Measurements from ENCODE around the gene MYO16.
"Not testable (repeated sequence)": the region's sequence is repeated elsewhere in the genome, so short reads cannot be mapped to it uniquely, and the experiment has no call there.

The MYO16 gene

GRCh38 chr13:109208522-109208921 lies 579.1 kb downstream of the MYO16 start:
- DNase-seq, result no peak

DNA sequence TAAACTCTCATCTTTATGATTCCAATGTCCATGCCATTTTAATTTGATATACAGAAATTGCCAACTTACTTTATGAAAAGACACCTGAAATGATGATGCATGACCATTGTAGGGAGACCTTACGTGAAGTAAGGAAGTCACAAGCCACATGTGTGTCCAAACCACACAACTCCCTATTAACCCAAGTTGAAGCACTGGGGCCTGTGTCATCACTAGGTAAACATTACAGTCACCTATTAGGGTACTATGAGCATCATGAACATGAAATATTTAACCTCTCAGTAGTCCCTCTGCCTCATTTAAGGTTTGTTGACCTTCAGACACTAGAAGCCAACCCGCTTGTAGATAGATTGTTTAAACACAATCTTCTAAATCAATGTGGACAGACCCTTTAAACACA lies 580.1 kb downstream of the MYO16 start:
- DNase-seq, result no peak

DNA sequence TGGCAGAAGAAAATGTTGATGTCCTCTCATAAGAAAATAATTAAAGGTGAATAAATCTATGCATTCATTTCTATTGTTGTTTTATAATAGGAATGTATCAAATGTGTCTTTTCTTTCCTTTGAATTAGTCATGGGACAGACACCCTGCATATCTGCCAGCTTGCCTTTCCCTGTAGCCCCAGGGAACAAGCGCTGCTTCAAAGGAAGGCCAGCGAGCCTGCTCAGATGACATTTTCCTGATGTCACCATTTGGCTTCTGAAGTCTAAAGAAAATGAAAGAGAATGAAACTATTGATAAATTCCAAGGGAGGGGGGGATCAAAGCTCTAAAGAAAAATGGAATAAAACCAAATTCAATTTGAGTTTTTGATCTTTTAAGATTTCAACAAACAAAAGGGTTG lies 582.2 kb downstream of the MYO16 start:
- no peak for DNase-seq

- no peak for DNase-seq
Observed at GRCh38 chr13:109212650-109213049, 583.2 kb downstream of the MYO16 start.

DNA sequence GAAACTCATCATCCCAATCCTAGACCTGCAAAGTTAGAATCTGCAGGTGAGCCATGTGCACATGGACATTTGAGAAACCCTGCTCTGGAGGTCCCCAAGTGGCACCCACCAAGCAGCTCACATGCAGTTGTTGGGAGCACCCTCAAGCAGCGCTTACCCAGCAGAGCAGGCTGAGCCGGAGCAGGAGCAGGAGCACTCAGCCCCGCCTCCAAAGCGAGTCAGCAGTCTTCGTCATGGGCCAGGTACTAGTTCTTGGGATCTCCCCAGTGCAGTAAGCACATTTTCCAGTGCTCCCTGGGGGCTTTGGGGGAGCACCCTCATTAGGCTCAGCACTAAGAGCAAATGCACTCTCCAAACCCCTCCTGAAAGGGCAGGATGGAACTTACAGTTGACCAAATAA lies 584.3 kb downstream of the MYO16 start:
- no peak for DNase-seq

DNA sequence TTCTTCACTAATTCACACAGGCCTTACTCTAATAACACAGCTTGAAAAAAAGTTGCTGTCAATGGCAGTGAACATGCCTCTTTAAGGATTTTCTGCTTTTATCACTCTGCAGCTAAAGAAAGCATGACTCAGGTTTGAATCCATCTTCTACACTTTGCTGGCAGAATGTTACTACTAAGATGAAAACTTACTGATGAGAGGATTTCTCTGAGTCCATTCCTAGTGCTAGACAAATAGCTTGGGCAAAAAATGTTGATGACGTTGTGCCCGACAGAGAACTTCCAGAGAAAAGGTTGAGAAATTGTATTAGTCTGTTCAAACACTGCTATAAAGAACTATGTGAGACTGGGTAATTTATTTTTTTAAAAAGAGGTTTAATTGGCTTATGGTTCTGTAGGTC lies 585.0 kb downstream of the MYO16 start:
- no peak for DNase-seq

- DNase-seq, result no peak
Observed at GRCh38 chr13:109215377-109215776, 586.0 kb downstream of the MYO16 start.

GRCh38 chr13:109217510-109217909 lies 588.1 kb downstream of the MYO16 start:
- not testable (repeated sequence) for DNase-seq

DNA sequence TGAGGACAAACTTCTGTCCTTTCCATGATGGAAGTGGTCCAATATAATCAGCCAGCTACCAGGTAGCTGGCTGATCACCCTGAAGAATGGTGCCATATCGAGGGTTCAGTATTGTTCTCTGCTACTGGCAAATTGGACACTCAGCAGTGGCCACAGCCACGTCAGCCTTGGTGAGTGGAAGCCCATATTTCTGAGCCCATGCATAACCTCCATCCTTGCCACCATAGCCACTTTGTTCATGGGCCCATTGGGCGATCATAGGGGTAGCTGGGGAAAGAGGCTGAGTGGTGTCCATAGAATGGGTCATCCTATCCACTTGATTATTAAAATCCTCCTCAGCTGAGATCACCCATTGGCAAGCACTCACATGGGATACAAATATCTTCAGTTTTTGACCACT lies 591.2 kb downstream of the MYO16 start:
- DNase-seq, result no peak

- no peak for DNase-seq
Observed at GRCh38 chr13:109224033-109224432, 594.6 kb downstream of the MYO16 start.

GRCh38 chr13:109226631-109227030 lies 597.2 kb downstream of the MYO16 start:
- DNase-seq, result no peak

GRCh38 chr13:109227344-109227940 lies 598.0 kb downstream of the MYO16 start:
- no peak for DNase-seq

DNA sequence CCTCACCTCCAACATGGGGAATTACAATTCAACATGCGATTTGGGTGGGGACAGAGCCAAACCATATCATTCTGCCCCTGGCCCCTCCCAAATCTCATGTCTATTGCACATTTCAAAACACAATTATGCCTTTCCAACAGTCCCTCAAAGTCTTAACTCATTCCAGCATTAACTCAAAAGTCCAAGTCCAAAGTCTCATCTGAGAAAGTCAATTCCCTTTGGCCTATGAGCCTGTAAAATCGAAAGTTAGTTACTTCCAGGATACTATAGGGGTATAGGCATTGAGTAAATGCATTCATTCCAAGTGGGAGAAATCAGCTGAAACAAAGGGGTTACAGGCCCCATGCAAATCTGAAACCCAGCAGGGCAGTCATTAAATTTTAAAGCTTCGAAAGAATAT lies 598.8 kb downstream of the MYO16 start:
- DNase-seq, result no peak

DNA sequence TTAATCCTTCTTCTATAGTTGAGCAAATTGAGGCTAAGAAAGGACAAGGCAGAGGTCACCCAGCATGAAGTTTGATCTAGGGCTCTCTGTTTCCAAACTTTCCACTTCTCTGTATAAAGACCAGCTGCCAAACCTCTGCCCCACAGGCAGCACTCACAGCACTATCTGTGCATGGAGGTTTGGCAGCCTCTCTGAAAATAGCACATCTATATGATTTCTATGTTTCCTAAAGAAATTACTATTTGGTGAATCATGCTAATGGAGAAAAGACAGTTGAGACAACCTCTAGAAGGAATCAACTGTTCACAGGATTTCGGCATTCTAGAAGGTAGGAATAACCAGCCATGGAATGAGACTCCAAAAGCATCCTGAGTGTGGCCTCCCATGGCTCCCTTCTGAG lies 602.5 kb downstream of the MYO16 start:
- no peak for DNase-seq

DNA sequence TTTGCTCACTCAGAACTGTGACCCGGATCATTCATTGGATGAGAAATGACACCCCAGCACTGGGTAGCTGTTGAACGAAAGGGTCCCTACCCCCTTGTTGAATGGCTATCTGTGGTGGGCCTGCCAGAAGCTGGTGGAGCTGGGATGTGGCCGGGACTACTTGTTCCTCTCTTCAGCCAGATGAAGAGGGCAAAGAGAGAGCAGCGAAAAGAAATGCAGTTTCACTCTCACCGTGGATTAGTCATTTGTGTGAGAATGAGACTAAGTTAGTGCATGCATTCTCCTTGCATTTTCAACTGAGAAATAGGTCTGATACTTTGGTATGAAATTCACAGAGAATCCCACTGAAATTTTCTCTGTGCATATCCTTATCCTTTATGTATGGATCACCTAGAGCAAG lies 603.9 kb downstream of the MYO16 start:
- DNase-seq, result no peak

DNA sequence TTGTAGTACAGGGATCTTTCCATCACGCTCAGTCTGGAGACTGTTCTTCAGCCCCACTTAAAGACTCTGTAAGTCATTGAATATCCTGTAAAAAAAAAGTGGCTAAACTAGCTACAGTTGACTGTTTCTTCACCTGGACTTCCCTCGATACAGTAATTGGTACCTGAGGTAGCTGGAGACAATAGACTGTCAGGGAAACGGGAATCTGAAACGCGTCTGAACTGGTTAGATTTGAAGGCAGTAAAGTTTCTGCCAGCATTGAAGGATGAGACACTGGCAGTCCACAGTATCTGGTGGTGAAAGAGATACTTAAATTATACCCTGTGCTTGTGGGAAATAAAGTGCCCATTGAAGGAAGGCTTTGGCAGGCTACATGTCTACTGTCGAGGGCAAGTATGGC lies 606.5 kb downstream of the MYO16 start:
- no peak for DNase-seq

DNA sequence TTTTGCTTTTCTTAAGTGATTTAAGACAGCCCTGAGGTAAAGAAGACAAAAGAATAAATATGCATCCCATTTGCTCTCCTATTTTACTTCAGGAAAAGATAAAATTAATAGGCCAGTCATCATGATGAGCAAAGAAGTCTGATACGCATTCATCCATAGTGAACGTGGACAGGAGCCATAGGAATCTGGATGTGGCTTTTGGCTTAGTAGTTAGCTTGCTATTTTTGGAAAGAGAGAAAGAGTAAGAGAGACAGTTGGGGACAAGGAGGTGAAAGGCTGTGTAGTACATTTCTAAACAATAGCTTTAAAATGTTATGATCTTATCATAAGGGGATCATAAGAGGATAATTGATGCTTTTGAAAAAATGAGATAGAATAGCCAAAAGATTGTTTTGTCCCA lies 611.7 kb downstream of the MYO16 start:
- no peak for DNase-seq

GRCh38 chr13:109243311-109243951 lies 614.0 kb downstream of the MYO16 start:
- DNase-seq, result no peak

GRCh38 chr13:109244566-109244965 lies 615.2 kb downstream of the MYO16 start:
- no peak for DNase-seq

GRCh38 chr13:109246001-109246400 lies 616.6 kb downstream of the MYO16 start:
- no peak for DNase-seq

DNA sequence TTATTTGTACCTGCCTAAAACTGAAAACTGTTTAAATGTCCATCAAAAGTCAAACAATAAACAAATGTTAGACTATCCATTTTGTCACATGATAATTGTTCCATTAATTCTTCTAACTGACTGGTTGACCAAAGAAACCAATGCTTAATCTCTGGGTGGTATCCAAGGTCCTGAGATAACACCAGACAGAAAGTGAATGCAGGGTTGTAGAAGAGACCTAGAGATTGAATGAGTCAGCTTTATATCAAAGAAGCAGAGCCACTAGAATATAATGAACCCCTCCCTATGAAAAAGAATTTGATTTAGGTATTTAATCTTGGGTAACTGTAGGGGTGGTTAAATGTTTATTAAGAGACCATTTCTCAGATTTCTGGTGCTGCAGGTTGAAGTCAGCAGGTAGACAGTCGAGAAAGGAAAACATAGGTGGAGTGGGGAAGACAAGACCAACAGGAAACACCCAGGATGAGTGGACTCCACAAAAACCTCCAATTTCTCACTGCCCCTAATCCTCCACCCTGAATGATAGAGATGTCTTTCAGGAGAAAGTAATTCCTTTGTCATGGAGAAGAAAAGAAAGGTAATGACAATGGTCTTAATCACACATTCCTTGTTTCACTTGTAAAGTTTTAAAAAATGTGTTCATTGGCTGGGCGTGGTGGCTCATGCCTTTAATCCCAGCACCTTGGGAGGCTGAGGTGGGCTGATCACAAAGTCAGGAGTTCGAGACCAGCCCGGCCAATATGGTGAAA lies 620.5 kb downstream of the MYO16 start:
- DNase-seq, result no peak

DNA sequence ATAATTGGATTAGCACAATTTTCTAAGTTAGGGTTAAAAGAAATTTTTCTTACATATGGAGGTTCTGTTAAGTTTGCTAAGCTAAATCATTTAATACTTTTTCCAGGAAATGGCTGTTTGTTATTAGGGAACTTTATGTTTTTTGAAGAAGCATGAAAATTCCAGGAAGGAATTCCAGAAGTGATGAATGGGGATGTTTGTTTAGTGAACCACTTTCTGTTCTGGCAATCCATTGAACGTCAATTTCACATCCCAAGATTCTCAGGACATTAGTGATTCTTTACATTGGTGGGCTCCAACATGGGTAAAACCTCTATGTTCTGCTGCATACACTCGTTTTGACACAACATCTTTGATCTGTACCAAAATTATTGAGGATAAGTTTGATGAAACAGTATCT lies 622.5 kb downstream of the MYO16 start:
- no peak for DNase-seq

DNA sequence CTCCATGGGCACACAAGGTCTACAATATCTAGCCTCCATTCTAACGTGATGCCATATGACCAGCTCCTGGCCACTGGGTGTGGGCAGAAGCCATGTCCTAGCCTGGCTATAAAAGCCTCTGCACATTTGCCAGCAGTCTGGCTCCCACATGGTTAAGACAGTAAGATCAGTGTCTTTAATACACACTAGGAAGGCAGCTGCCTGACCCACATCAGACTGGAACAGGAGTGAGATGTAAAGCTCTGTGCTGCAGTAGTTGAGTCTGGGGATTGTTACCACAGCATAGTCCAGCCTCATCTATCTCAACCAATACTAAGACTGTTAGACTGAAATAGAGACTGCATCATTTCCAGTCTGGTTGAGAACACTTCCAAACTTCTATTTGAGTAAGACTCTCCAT lies 623.9 kb downstream of the MYO16 start:
- no peak for DNase-seq

DNA sequence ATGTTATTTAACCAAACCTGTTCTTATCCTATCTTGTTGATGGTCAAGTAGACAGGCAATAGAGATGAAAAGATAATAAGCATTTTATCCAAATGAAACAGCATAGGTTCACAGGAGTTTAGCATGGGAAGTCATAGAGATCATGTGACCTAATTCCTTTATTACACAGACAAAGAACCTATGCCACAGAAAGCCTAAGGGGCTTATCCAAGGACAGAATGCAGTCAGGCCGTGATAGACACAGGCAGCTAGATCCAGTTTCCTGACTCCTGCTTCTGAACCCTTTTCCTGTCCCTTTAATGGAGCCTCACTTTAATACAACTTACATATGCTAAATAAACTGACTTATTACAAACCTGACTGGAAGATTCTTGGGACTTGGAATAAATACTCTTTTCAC lies 624.9 kb downstream of the MYO16 start:
- DNase-seq, result no peak

All from KG1 (cell line).